ENCODE results near the gene PACS1. TPM values are rescaled to one million over a fixed set of nuclear protein-coding genes. Genes with fewer than 3 reads are reported as not detected.

PACS1 gene
- total RNA-seq, 3 donors from 2014 or later, result 43.4 to 46.3 (median 44.8) TPM

- Mint-ChIP-seq H3K9me3 (no peaks in the 10 kb centered on the region), H3K4me1 (ENCODE audit: low read depth) (peaks cover 17% of the 10 kb centered on the region), H3K4me3 (peak overlapping the region; percentile 4), H3K27me3 (ENCODE audit: low read depth) (peaks cover 3% of the 10 kb centered on the region), H3K36me3 (ENCODE audit: insufficient read depth) (no peaks in the 10 kb centered on the region)
- ATAC-seq (peak; percentile 68 to 82), DNase-seq (no peak)
Observed at GRCh38 chr11:66044757-66045156, 25.3 kb upstream of the PACS1 start.

GRCh38 chr11:66045177-66045639 lies 24.9 kb upstream of the PACS1 start:
- Mint-ChIP-seq H3K4me3 (peak overlapping the region; percentile 16), H3K36me3 (ENCODE audit: insufficient read depth) (no peaks in the 10 kb centered on the region), H3K27me3 (ENCODE audit: low read depth) (peaks cover 3% of the 10 kb centered on the region), H3K4me1 (ENCODE audit: low read depth) (peaks cover 18% of the 10 kb centered on the region), H3K9me3 (no peaks in the 10 kb centered on the region)
- DNase-seq, result peak; percentile 85
- peak; percentile 88 to 93 for ATAC-seq

GRCh38 chr11:66046901-66047300 lies 23.2 kb upstream of the PACS1 start:
- DNase-seq (no peak), ATAC-seq (no peak)
- peaks cover 27% of the 10 kb centered on the region for H3K4me1 Mint-ChIP-seq (ENCODE audit: low read depth)
- H3K36me3 Mint-ChIP-seq (ENCODE audit: insufficient read depth), result no peaks in the 10 kb centered on the region
- no peaks in the 10 kb centered on the region for H3K9me3 Mint-ChIP-seq
- H3K4me3 Mint-ChIP-seq, result no peak overlapping the region
- peaks cover 3% of the 10 kb centered on the region for H3K27me3 Mint-ChIP-seq (ENCODE audit: low read depth)

GRCh38 chr11:66047541-66048365 lies 22.3 kb upstream of the PACS1 start:
- DNase-seq (no peak), ATAC-seq (no peak)
- peaks cover 6% of the 10 kb centered on the region for H3K36me3 Mint-ChIP-seq (ENCODE audit: insufficient read depth)
- no peaks in the 10 kb centered on the region for H3K9me3 Mint-ChIP-seq
- no peak overlapping the region for H3K4me3 Mint-ChIP-seq
- peaks cover 3% of the 10 kb centered on the region for H3K27me3 Mint-ChIP-seq (ENCODE audit: low read depth)
- peaks cover 31% of the 10 kb centered on the region for H3K4me1 Mint-ChIP-seq (ENCODE audit: low read depth)

GRCh38 chr11:66048547-66049323 lies 21.3 kb upstream of the PACS1 start, which contains the start of gene GAL3ST3:
Gene GAL3ST3 (minus strand): TSS chr11:66049161. CDS start chr11:66045415, 3,746 bp downstream.
- DNase-seq (no peak), ATAC-seq (no peak)
- peaks cover 3% of the 10 kb centered on the region for H3K27me3 Mint-ChIP-seq (ENCODE audit: low read depth)
- H3K4me1 Mint-ChIP-seq (ENCODE audit: low read depth), result peaks cover 36% of the 10 kb centered on the region
- H3K36me3 Mint-ChIP-seq (ENCODE audit: insufficient read depth), result peaks cover 11% of the 10 kb centered on the region
- H3K9me3 Mint-ChIP-seq, result no peaks in the 10 kb centered on the region
- no peak within 1 kb of the TSS for H3K4me3 Mint-ChIP-seq

- peak overlapping the region; percentile 100 for H3K4me3 Mint-ChIP-seq
- no peaks in the 10 kb centered on the region for H3K9me3 Mint-ChIP-seq
- H3K36me3 Mint-ChIP-seq (ENCODE audit: insufficient read depth), result peaks cover 20% of the 10 kb centered on the region
- H3K4me1 Mint-ChIP-seq (ENCODE audit: low read depth), result peaks cover 30% of the 10 kb centered on the region
- DNase-seq, result no peak
- H3K27me3 Mint-ChIP-seq (ENCODE audit: low read depth), result peaks cover 3% of the 10 kb centered on the region
- ATAC-seq, result no peak
Observed at GRCh38 chr11:66050581-66051231, 19.4 kb upstream of the PACS1 start.

GRCh38 chr11:66051371-66051765 lies 18.7 kb upstream of the PACS1 start:
- peaks cover 24% of the 10 kb centered on the region for H3K36me3 Mint-ChIP-seq (ENCODE audit: insufficient read depth)
- H3K27me3 Mint-ChIP-seq (ENCODE audit: low read depth), result peaks cover 3% of the 10 kb centered on the region
- H3K4me3 Mint-ChIP-seq, result peak overlapping the region; percentile 100
- DNase-seq (no peak), ATAC-seq (no peak)
- H3K9me3 Mint-ChIP-seq, result no peaks in the 10 kb centered on the region
- H3K4me1 Mint-ChIP-seq (ENCODE audit: low read depth), result peaks cover 29% of the 10 kb centered on the region

- Mint-ChIP-seq H3K4me3 (peak within 1 kb of the TSS; percentile 100), H3K9me3 (no peaks in the 10 kb centered on the region), H3K36me3 (ENCODE audit: insufficient read depth) (peaks cover 28% of the 10 kb centered on the region), H3K27me3 (ENCODE audit: low read depth) (peaks cover 3% of the 10 kb centered on the region), H3K4me1 (ENCODE audit: low read depth) (peaks cover 29% of the 10 kb centered on the region)
- DNase-seq (peak; percentile 92), ATAC-seq (peak; percentile 99)
Observed at GRCh38 chr11:66051766-66052663, 18.1 kb upstream of the PACS1 start, which contains the start of gene SF3B2. Gene SF3B2 (plus strand): TSS chr11:66052364. CDS start chr11:66052385, 21 bp downstream.

- peaks cover 31% of the 10 kb centered on the region for H3K36me3 Mint-ChIP-seq (ENCODE audit: insufficient read depth)
- peaks cover 3% of the 10 kb centered on the region for H3K27me3 Mint-ChIP-seq (ENCODE audit: low read depth)
- peaks cover 29% of the 10 kb centered on the region for H3K4me1 Mint-ChIP-seq (ENCODE audit: low read depth)
- no peaks in the 10 kb centered on the region for H3K9me3 Mint-ChIP-seq
- peak overlapping the region; percentile 100 for H3K4me3 Mint-ChIP-seq
- ATAC-seq (no peak), DNase-seq (no peak)
Observed at GRCh38 chr11:66052664-66052982, 17.4 kb upstream of the PACS1 start.

GRCh38 chr11:66055021-66055420 lies 15.1 kb upstream of the PACS1 start:
- Mint-ChIP-seq H3K4me1 (ENCODE audit: low read depth) (peaks cover 26% of the 10 kb centered on the region), H3K9me3 (no peaks in the 10 kb centered on the region), H3K4me3 (peak overlapping the region; percentile 34), H3K36me3 (ENCODE audit: insufficient read depth) (peaks cover 45% of the 10 kb centered on the region), H3K27me3 (ENCODE audit: low read depth) (no peaks in the 10 kb centered on the region)
- no peak for DNase-seq
- ATAC-seq, result no peak

GRCh38 chr11:66056501-66056900 lies 13.6 kb upstream of the PACS1 start:
- ATAC-seq (no peak), DNase-seq (no peak)
- H3K9me3 Mint-ChIP-seq, result no peaks in the 10 kb centered on the region
- H3K4me1 Mint-ChIP-seq (ENCODE audit: low read depth), result peaks cover 28% of the 10 kb centered on the region
- H3K4me3 Mint-ChIP-seq, result no peak overlapping the region
- no peaks in the 10 kb centered on the region for H3K27me3 Mint-ChIP-seq (ENCODE audit: low read depth)
- peaks cover 56% of the 10 kb centered on the region for H3K36me3 Mint-ChIP-seq (ENCODE audit: insufficient read depth)

GRCh38 chr11:66059966-66060680 lies 9.9 kb upstream of the PACS1 start:
- H3K27me3 Mint-ChIP-seq (ENCODE audit: low read depth), result no peaks in the 10 kb centered on the region
- H3K9me3 Mint-ChIP-seq, result no peaks in the 10 kb centered on the region
- ATAC-seq, result no peak
- peaks cover 29% of the 10 kb centered on the region for H3K4me1 Mint-ChIP-seq (ENCODE audit: low read depth)
- H3K4me3 Mint-ChIP-seq, result no peak overlapping the region
- peaks cover 68% of the 10 kb centered on the region for H3K36me3 Mint-ChIP-seq (ENCODE audit: insufficient read depth)
- no peak for DNase-seq

- no peaks in the 10 kb centered on the region for H3K9me3 Mint-ChIP-seq
- DNase-seq (no peak), ATAC-seq (no peak)
- H3K36me3 Mint-ChIP-seq (ENCODE audit: insufficient read depth), result peaks cover 68% of the 10 kb centered on the region
- H3K4me3 Mint-ChIP-seq, result peak overlapping the region; percentile 57
- H3K4me1 Mint-ChIP-seq (ENCODE audit: low read depth), result peaks cover 31% of the 10 kb centered on the region
- no peaks in the 10 kb centered on the region for H3K27me3 Mint-ChIP-seq (ENCODE audit: low read depth)
Observed at GRCh38 chr11:66061268-66061667, 8.8 kb upstream of the PACS1 start.
